ENCODE data around the gene CNBP. TPM values are rescaled to one million over a fixed set of nuclear protein-coding genes. Genes with fewer than 3 reads are reported as not detected.

CNBP gene
- total and polyA plus RNA-seq, 2 of the 4 experiments (the other 2 are of a cell fraction) = 217 to 223 TPM

DNA sequence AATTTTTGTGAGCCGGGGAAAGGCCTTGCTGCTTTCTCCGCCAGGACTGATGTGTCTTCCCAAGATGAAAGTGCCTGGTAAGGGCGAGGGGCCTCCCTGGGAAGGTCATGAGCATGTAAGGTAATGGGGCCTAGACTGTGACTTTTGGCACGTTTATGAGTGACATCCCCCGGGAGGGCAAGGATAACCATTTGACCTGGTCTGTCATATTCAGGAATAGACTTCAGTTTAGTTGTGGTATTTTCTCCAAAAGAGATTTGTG is 631 bp upstream of the CNBP start:
- no peak for TF ChIP-seq MXI1 (IDR thresholded peaks at IDR 0.05; ENCODE audit: borderline replicate concordance, low read depth, low read length)
- TF ChIP-seq BHLHE40 (IDR thresholded peaks at IDR 0.05; ENCODE audit: low read depth, low read length) = no peak
- no peak for TF ChIP-seq RCOR1 (IDR thresholded peaks at IDR 0.05; ENCODE audit: insufficient replicate concordance, low read length)
- TF ChIP-seq MAZ (IDR thresholded peaks at IDR 0.05; ENCODE audit: borderline replicate concordance, low read depth, low read length) = no peak
- TF ChIP-seq, protein P1, sequence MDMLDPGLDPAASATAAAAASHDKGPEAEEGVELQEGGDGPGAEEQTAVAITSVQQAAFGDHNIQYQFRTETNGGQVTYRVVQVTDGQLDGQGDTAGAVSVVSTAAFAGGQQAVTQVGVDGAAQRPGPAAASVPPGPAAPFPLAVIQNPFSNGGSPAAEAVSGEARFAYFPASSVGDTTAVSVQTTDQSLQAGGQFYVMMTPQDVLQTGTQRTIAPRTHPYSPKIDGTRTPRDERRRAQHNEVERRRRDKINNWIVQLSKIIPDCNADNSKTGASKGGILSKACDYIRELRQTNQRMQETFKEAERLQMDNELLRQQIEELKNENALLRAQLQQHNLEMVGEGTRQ (IDR thresholded peaks at IDR 0.05; ENCODE audit: low read depth, low read length) = no peak
- no peak for TF ChIP-seq NFE2L2 (IDR thresholded peaks at IDR 0.05; ENCODE audit: low read depth, low read length)
- TF ChIP-seq RFX5 (IDR thresholded peaks at IDR 0.05; ENCODE audit: low read depth, low read length) = no peak
- Histone ChIP-seq H3K4me3 (ENCODE audit: insufficient read depth, low read depth, low read length) (peak overlapping the region; percentile 75), H3K36me3 (ENCODE audit: control insufficient read depth, insufficient read depth, low read length) (no peaks in the 10 kb centered on the region), H4K20me1 (ENCODE audit: insufficient read depth, low read length) (peaks cover 36% of the 10 kb centered on the region), H4K5ac (ENCODE audit: low read depth, low read length) (peak overlapping the region; percentile 89), H3K9me3 (ENCODE audit: control insufficient read depth, insufficient read depth, low read length) (no peaks in the 10 kb centered on the region), H3K4ac (ENCODE audit: low read depth, low read length) (peak overlapping the region; percentile 97), H2BK15ac (ENCODE audit: low read depth, low read length) (no peak overlapping the region), H3K27ac (ENCODE audit: insufficient read depth, low read length) (peak overlapping the region; percentile 94), H3K9ac (ENCODE audit: low read depth, low read length) (peak overlapping the region; percentile 96), H2AFZ (replicated peaks; ENCODE audit: low read length, poor library complexity) (peak overlapping the region; percentile 91), H4K91ac (ENCODE audit: insufficient read depth, low read depth, low read length) (peak overlapping the region; percentile 86), H3K4me1 (ENCODE audit: control insufficient read depth, insufficient read depth, low read length) (peaks cover 5% of the 10 kb centered on the region), H2BK5ac (ENCODE audit: low read depth, low read length, poor library complexity, severe bottlenecking) (peak overlapping the region; percentile 81), H3K4me2 (ENCODE audit: low read depth, low read length) (peak overlapping the region; percentile 99), H3K56ac (ENCODE audit: extremely low read depth, insufficient read depth, low read length) (peak overlapping the region; percentile 89), H3K14ac (replicated peaks; ENCODE audit: low read depth, low read length) (peak overlapping the region; percentile 94), H2BK20ac (ENCODE audit: low read depth, low read length) (no peak overlapping the region), H3K23ac (ENCODE audit: low read depth, low read length) (peak overlapping the region; percentile 98), H3K27me3 (ENCODE audit: control insufficient read depth, insufficient read depth, low read length) (no peaks in the 10 kb centered on the region), H2AK9ac (replicated peaks; ENCODE audit: low read depth, low read length, poor library complexity) (peak overlapping the region; percentile 96), H3K79me1 (ENCODE audit: low read depth in 1 of 2, low read length in 2 of 2) (peaks cover 8 to 15% of the 10 kb centered on the region in 2 experiments), H3K9me1 (ENCODE audit: insufficient read depth, low read length) (no peaks in the 10 kb centered on the region), H2AK5ac (ENCODE audit: low read depth, low read length) (peak overlapping the region; percentile 92), H3K18ac (ENCODE audit: low read depth, low read length) (peak overlapping the region; percentile 69), H4K8ac (ENCODE audit: low read depth in 2 of 2, low read length in 2 of 2) (peak overlapping the region; percentile 93 to 98), H2BK120ac (ENCODE audit: low read depth, low read length) (peak overlapping the region; percentile 37; the same call in 1 of the 2 replicates)
- ChIA-PET POLR2A (ENCODE audit: unreplicated experiment) (interaction anchor here (0.5 kb wide), 1 partner anchor 61 kb away, joined by 3 read pairs; no protein-coding TSS in a partner anchor), CTCF (no interaction called here)
- intact Hi-C loops (cut with micrococcal nuclease) = loop anchor here (5.0 kb wide), 1 partner anchor 43 kb away; no protein-coding TSS in a partner anchor
- ATAC-seq (ENCODE audit: low read depth) (no peak), DNase-seq (no peak)
- dilution Hi-C loops (cut with HindIII; ENCODE audit: low sequenced_read_pairs, unreplicated experiment) = no loop called here
- BruUV-seq (replicated peaks) = TSS peak; percentile 87
- in situ Hi-C loops (cut with MboI; ENCODE audit: low sequenced_read_pairs) = no loop called here
- no CpG with 5 or more reads among the region's 5 CpGs for WGBS, 2 experiments (ENCODE audit: extremely low coverage in 2 of 2, insufficient read length in 1 of 2)
